Right renal pelvis (tissue), 4 donors: ENCODE data around the gene PPIF. TPM values are rescaled to one million over a fixed set of nuclear protein-coding genes. Genes with fewer than 3 reads are reported as not detected.
"Not testable (repeated sequence)": the region's sequence is repeated elsewhere in the genome, so short reads cannot be mapped to it uniquely, and the experiment has no call there.

Source experiments
- DNase-seq, 4 donors: peaks; one replicate each; pipeline ENCODE4 v3.0.0-alpha.2; 2013; ENCODE audit warnings: low read depth in 4 of 4, low spot score in 3 of 4, missing footprints in 1 of 4
- polyA plus RNA-seq, 4 donors: library from polyadenylated mRNA; unstranded; fragments of 120-200 nt; gene quantifications; one replicate each; pipeline ENCODE4 v1.2.1, GENCODE V29; 2013; ENCODE audit not compliant: insufficient read length in 4 of 4

Gene PPIF
- polyA plus RNA-seq, 4 donors, result 67.4 to 73.9 (median 69.2) TPM

DNA sequence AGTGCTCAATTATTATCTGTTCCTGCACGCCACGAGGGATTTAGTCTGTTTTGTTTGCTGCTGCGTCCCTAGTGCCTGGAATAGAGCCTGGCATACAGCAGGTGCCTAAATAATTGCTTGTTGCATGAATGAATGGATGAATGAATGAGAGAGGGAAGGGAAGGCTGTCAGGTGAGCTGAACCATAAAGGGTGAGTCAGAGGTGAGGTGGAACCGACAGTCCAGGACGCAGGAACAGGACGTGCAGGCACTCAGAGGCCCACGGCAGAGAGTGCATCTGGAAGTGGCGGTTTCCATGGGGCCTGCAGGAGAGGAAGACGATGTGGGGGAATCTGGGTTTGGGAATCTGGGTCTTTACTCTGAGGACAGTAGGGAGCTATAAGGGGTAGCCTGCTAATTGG, 17.7 kb upstream of the PPIF start:
- no peak for DNase-seq

DNA sequence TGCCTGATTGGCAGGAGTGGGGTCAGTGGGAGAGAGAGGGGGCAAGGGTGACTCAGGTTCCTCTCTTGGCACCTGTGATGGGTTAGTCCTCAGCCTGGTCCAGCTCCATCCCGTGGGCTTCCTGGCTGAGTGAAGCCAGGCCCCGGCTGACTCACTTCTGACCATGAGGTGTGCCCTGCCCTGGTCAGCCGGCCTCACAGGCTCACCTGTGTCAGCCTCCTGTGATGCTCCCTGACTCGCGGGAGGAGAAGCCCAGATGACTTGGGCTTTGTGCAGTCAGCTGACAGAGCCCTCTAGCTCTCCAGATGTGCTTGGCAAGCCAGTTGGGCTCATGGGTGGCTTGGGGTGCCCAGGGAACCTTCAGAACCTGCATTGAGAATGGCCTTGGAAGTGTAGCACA, 16.0 kb upstream of the PPIF start:
- DNase-seq, result no peak

DNA sequence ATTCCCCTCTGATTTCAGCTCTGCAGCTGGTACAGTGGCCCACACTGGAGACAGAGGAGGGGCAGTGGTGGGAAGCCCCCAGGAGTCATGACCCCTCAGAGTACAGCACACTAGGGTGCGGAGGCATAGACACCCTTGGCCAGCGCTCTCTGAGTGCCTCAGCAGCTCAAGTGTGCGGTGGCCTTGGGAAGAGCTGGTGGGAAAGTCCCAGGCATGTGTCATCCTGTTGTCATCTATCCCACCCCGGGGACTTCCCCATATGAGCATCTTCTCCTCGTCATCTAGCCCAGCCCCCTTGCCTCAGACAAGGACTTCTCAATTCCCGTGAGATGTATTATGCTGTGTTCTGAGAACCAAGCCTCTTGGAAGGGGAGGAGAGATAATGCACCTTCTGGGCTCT, 15.6 kb upstream of the PPIF start:
- DNase-seq, result no peak

DNA sequence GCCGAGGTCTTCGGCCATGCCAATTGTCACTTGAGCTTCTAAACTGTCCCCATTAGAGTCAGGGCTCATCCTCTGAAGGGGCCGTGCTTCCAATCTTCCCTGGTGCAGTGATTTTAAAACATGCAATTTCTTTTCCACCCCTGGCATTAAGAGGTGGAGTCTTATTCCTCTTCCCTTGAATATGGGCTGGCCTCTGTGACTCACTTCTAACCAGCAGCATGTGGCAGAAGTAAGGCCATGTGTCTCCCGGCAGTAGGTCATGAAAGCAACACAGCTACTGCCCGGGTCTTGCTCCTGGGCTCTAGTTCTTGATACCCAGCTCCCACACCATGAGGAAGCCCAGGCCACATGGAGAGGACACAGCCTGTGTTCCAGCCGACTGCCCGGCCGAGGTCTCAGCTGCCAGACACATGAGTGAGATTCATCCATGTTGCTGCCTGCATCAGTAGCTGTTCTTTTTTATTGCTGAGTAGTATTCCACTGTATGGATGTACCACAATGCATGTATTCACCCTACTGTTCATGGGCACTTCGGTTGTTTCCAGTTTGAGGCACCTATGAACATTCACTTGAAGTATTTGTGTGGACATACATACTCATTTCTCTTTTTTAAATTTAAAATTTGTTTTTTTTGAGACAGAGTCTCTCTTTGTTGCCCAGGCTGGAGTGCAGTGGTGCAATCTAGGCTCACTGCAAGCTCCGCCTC, 14.5 kb upstream of the PPIF start:
- DNase-seq, result not testable (repeated sequence)

DNA sequence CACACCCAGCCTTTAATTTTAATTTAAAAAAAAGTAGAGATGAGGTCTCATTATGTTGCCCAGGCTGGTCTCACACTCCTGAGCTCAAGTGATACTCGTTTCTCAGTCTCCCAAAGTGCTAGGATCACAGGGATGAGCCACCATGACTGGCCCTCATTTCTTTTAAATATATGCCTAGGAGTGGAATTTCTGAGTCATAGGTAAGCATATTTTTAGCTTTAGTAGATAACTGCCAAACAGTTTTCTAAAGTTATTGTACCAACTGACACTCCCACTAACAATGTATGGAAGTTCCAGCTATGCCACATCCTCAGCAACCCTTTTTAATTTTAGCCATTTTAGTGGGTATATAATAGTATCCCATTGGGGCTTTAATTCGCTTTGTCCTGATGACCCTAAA, 13.8 kb upstream of the PPIF start:
- no peak for DNase-seq

DNA sequence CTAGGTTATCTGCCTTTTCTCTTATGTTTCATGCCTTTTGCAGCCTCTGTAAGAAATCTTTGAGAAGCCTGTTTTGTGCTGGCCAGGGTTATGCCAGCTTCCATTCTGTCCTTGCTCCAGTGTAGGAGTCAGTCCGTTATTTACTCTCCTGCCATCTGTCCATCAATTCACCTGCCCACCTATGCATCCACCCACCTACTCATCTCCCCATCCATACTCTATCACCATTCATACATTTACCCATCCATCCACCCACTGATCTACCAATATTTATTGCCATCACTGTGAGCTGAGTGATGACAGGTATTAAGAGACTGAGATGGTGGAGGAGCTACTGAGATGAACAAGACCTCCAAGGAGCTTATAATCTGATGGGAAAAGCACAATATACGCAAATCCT, 12.7 kb upstream of the PPIF start:
- DNase-seq, result no peak

DNA sequence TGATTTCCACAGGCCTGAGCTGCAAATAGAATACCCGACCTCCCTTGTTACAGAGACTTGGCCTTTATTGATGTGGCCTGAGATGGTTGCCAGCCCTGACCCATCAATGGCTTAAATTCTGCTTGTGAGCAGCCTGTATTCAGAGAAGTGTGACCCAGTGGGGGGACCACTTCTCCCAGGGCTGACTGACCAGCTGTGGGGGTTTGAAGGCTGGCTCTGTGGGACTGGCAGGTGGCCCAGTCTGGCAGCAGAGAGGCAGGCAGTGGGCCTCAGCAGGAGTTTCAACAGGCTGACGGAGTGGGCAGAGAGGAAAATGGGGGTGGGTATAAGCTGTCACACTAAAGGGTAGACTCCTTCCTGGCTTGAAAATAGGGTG, 12.2 kb upstream of the PPIF start:
- no peak for DNase-seq

DNA sequence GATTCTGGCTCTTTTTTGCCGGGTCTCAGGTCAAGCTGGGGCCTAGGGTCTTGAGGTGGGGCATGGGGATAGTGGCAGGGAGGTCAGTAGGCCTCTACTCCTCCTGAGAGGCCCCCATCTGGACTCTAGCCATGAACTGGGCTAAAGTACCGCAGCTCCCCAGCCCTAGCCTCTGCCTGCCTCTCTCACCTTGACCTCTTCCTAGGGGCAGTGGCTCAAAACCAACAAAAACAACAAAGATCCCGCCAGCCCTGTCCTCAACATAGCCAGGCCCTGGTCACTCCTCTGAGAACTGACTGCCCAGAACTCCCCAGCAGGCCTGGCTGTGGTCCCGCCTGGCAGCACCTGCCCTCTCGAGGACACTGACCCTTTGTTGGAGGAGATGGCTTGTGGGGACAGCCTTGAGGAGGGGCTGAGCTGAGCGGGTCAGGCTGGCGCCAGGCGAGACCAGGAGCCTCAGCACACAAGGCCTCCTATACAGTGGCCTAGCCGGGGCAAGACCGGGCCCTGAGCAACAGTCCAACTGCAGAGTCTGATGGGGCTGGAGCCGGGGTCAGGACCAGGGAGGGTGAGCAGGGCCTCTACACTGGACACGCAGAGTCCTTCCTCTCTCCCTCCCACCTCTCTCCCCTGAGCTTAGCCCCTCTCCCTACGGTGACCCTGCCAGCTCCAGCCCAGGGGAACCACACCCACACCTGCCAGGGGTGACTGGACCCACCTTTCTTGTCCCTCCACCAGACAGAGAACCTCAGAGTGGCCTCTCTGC, 11.6 kb upstream of the PPIF start:
- DNase-seq, result no peak

DNA sequence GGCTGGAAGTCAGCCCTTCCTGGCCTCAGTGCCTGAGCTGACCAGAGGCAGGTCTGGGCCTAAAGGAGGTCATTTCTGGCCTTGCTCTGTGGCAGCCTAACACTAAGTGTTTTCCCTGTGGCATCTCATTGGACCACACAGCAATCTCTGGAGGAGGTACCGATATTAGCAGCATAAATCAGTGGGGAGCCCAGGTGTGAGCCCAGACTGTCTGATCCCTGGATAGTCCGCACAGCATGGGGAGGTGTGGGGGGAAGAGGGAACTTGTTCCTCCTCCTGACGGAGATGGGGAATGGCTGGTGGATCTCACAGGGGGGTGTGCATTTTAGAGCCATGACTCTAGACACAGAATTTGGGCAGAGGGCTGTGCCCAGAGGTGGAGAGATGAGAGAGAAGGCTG, 11.0 kb upstream of the PPIF start:
- no peak for DNase-seq

DNA sequence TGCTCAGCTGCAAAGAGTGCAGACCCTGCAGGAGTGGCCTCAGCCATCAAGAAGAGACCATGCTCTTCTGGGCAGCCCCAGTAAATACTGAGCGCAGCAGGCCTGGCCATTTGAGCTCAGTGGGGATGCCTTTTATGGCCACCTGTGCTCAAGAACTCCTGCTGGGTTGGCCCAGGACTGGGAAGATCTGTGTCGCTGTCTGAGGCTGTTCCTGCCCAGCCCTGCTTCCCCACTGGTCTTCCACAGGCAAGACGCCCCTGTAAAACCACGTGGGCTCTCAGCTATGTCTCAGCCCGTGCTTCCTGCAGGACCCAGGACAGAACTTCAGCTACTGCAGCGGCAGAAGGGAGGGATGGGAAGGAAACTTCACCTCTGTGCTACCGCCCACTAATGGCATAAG, 10.5 kb upstream of the PPIF start:
- no peak for DNase-seq

DNA sequence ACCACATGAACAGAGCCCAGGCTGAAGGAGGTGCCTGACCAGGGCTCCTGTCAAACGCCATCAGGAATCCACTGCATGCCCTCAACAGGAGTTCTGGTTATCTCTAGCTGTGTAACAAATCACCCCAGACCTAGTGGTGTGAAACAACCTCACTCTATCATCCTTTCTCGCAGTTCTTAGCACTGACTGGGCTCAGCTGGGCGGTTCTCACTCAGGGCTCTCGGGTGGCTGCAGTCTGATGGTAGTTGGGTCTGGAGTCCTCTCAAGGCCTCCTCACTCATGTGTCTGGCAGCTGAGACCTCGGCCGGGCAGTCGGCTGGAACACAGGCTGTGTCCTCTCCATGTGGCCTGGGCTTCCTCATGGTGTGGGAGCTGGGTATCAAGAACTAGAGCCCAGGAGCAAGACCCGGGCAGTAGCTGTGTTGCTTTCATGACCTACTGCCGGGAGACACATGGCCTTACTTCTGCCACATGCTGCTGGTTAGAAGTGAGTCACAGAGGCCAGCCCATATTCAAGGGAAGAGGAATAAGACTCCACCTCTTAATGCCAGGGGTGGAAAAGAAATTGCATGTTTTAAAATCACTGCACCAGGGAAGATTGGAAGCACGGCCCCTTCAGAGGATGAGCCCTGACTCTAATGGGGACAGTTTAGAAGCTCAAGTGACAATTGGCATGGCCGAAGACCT, 9.3 kb upstream of the PPIF start:
- not testable (repeated sequence) for DNase-seq

DNA sequence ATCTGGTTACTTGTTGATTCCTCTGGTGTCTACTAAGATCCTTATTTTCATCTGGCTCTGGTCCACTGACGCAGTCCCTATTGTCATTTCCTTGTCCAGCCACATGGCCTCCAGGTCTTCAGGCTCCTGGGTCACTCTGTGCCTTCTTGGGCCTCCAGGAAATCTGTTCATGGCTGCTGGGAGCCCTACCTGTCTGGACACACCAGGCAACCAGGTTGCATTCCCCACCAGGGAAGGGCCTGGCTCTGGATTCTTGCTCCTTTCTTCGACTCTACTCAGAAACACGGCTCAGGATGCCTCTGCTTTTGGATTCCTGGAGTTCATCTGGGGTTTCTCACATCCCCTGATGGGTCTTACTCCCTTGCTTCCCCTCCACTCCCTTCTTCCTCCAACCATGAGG, 8.0 kb upstream of the PPIF start:
- DNase-seq, result no peak

DNA sequence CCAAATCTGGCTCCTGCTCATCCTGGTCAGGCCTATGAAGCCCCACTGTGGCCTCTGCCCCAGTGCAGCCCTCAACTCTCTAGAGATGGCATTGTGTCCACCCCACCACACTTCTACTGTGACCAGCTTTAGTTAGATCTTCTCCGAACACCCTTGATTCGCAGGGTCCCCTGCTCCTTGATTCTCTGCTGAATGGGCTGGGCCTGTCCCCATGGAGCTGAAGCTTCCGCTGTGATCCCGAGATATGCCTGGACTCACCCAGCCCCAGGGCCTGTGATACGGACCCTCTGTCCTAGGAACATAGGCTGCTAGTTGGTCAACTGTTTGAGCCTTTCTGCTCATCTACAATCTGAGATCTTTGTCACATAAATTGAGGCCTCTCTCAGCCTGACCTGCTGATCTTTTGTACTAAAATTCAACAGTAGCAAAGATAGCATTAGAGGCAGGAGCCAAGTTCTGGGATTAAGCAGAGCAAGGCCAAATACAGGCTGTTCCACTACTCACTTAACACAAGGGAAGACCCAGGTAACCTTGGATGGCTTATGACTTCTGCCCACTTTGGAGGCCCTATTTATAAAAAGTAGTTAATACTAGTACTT, 6.5 kb upstream of the PPIF start:
- no peak for DNase-seq

DNA sequence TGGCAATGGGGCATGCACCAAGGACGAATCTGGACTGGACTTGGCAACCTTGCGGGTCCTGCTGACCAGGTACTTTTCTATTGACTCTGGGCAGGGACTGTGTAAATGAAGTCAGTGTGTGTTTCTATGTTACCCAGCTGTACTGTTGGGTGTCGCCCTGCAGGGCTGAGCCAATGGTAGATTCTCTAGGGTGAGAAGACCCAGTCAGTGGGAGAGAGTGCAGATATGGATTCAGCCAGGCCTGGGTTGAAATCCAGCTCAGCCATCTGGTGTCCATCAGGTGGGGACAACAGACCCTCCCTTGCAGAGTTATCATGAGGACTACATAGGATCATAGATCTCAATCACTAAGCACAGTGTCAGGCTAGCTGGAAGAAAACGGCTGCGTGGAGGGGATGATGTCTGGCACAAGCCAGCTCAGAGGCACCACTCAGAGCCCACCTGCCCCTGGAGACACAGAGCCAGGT, 4.9 kb upstream of the PPIF start:
- DNase-seq, result no peak

DNA sequence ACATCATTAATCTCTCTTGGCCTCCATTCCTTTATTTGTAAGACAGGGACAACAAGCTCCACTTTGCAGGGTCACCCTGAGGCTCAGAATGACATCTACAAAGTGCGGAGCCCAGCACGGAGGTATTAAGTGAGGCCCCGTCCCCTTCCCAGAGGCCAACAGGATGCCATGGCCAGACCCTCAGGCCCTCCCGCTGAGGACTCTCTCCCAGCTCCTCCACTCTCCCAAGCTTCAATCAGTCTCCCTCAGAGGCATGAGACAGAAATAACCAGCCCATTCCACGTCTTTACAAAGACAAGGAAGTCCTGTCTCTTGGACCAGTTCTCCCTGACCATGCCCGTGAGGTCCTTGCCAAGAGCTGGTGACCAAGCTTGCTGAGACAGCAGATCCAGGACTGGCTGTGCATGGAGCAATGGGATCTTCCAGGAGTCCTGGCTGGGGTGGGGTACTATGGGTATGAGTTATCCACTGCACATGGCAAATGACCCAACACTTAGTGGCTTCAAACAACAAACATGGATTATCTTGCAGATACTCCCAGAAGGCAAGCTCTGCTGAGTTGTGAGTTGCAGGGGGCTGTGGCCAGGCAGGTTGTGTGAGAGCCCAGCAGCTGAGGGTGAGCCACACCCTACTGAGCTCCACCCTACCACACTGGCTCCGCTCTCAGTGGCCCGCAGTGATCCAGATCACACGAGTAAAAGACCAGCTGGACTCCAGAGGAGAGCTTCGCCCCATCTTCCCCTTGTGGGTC, 4.3 kb upstream of the PPIF start:
- DNase-seq, result no peak

DNA sequence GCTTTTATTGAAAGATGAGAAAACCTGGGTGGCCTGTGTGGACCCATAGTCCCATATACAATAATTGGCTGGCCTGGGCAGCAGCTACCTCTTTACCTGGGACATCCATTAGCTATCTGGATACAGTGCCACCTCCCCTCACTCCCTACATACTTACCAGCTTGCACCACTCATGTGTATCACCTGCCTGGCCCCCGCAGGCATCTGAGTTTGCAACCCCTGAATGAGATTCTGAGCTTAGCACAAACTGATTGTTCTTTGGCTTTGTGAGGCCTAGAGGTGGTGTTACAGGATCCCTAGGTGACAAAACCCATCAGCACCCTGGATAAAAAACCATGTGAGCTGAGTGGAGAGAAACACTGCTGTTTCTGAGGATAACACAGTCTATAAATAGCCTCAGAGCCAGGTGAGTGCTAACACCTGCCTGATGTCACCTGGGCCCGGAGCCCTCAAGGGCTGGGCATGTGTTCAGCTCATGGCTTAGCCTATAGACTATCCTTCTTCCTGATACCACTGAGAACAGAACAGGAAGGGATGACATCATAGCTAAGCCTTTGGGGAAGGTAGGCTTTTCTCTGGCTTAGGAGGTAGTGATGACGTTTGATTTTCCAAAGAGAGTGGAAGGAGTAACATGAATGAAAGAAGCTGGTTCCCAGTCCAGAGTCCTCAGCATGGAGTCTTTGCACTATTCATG, 2.6 kb upstream of the PPIF start:
- DNase-seq, result no peak

DNA sequence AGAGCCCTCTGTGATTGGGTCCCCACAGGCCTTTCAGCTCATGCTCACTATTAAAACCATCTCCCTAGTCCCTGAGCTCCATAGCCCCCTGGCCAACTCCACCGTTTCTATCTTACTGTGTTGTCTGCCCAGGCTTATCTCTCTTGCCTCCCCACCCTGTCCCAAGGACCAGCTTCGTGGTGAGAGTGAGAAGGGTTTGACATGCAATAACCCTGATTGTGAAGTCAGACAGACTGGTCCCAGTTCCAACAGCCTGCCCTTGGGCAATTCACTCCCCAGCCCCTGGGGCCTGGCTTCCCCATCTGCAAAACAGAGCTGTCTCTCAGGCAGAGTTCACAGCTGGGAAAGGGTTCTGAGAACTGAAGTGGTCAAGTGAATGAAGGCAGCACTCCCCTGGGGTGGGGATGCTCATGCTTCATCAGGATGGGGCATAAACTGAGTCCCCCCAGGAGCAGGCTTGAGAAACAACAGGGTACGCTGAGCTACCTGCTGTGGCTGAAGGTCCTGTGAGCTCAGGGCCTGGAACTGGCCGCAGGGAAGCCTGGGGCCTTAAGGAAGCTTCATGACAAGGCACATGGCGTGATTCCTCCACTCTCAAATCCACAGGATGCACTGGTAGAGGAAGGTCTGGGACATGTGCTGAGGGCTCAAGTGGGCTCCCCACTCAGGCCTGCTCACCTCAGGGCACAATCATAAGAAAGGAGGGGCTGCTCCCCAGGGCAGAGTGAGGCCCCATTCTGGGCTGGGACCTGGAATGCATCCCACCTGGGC, 1.8 kb upstream of the PPIF start:
- no peak for DNase-seq

DNA sequence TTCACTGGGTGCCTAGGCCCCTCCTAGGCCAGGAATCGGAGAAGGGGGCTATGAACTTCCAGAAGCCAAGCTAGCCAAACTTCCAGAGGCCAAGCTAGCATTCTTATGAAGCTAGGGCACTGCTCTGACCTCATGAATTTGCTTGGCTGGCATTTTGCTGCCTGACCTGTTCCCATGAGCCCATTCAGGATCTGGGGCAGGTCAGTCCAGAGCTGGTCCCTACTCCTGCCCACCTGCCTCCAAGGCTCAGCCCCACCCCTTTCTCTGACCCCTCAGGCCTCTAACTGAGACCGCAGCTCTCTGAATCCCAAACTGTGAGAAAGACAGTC, 1.3 kb upstream of the PPIF start:
- no peak for DNase-seq
